SJCRH30 (cell line): ENCODE data around the gene TBX4. TPM values are rescaled to one million over a fixed set of nuclear protein-coding genes. Genes with fewer than 3 reads are reported as not detected.

ENCODE experiments used
- DNase-seq, 2 experiments: peaks; one replicate each; pipeline ENCODE4 v3.0.0-alpha.2; 2015 to 2020
- H3K27ac ChIP-seq: fragments of 250-450 bp; sonication (Bioruptor Pico); 2 replicates; pipeline ENCODE4 v1.5.1; 2020; ENCODE audit warnings: mild to moderate bottlenecking, moderate library complexity
- H3K27me3 ChIP-seq: fragments of 250-450 bp; sonication (Bioruptor Pico); 2 replicates; pipeline ENCODE4 v1.5.1; 2020; ENCODE audit warnings: mild to moderate bottlenecking, moderate library complexity
- H3K36me3 ChIP-seq: fragments of 250-450 bp; sonication (Bioruptor Pico); 2 replicates; pipeline ENCODE4 v1.5.1; 2020; ENCODE audit warnings: mild to moderate bottlenecking, moderate library complexity
- H3K4me1 ChIP-seq: fragments of 250-450 bp; sonication (Bioruptor Pico); 2 replicates; pipeline ENCODE4 v1.5.1; 2020; ENCODE audit warnings: mild to moderate bottlenecking, moderate library complexity
- H3K4me3 ChIP-seq: fragments of 250-450 bp; sonication (Bioruptor Pico); 2 replicates; pipeline ENCODE4 v1.5.1; 2020; ENCODE audit warnings: mild to moderate bottlenecking, moderate library complexity
- H3K9me3 ChIP-seq: fragments of 250-450 bp; sonication (Bioruptor Pico); replicated peaks from 2 replicates; pipeline ENCODE4 v1.5.1; 2020; ENCODE audit warnings: mild to moderate bottlenecking, moderate library complexity
- total RNA-seq: library from RNA; depleted of rRNA; stranded (reverse); fragments of >200 nt; shearing (Covaris generic); gene quantifications from 2 replicates; pipeline ENCODE4 v1.2.3, GENCODE V29; 2014

Gene TBX4
- total RNA-seq, 1 experiment from 2014 or later = 0.42 TPM

DNA sequence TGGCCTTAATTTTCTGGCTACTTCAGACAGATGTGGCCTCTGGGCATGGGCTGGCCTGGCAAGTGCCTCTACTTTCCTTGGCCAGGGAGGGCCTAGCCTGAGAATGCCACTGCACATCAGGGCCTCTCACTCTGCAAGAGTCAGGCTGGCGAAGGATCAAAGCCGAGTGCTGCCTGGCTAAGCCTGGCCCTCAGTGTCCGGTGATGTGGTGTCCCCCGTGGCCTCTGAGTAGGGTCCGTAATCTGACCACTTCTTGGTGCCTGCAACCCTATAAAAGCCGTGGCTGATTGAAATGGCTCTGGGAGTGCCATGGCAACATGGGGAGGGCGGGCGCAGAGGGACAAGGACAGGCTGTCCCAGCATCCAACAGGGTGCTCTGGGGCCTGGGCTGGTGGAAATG, 30.2 kb downstream of the TBX4 start:
- Histone ChIP-seq H3K27me3 (no peaks in the 10 kb centered on the region), H3K4me3 (no peak overlapping the region), H3K27ac (no peak overlapping the region), H3K36me3 (no peaks in the 10 kb centered on the region), H3K4me1 (peaks cover 17% of the 10 kb centered on the region), H3K9me3 (no peaks in the 10 kb centered on the region)
- no peak for DNase-seq

DNA sequence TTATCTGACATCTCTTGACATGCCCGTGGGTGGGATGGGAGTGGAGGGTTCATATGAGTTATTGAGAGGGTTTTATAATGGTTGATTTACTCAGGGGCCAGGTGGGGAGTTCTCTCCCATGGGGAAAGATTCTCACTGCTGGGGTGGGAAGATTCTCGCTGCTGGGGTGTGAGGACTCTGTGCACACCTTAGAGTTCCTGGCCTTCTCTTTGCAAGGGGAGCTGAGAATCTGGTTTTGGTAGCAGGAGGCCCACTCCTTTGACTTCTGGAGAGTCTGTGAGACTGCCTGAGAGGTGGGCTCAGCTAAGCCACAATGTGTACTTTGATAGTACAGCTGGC, 31.5 kb downstream of the TBX4 start:
- Histone ChIP-seq H3K4me1 (peaks cover 17% of the 10 kb centered on the region), H3K9me3 (no peaks in the 10 kb centered on the region), H3K27ac (no peak overlapping the region), H3K4me3 (no peak overlapping the region), H3K36me3 (no peaks in the 10 kb centered on the region), H3K27me3 (no peaks in the 10 kb centered on the region)
- no peak for DNase-seq

DNA sequence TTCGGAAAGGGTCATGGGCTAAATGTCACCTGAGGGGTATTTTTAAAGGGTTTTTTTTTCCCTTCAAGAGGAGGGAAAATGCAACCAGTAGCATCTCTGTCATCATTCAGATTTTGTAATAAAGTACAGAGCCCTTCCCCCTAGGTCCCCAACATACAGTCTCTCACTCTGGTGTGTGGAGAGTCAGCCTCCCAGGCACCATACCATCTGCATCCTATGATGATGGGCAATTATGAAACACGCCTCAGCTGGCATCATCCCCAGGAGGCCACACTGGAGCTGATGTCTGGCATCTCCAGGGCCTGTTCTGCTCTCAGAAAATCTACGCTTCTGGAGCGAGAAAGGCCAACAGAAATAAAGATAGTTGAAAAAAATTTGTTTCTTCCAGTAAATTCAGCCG, 32.0 kb downstream of the TBX4 start:
- Histone ChIP-seq H3K27ac (no peak overlapping the region), H3K4me1 (peaks cover 17% of the 10 kb centered on the region), H3K9me3 (no peaks in the 10 kb centered on the region), H3K4me3 (no peak overlapping the region), H3K36me3 (no peaks in the 10 kb centered on the region), H3K27me3 (no peaks in the 10 kb centered on the region)
- DNase-seq = no peak

DNA sequence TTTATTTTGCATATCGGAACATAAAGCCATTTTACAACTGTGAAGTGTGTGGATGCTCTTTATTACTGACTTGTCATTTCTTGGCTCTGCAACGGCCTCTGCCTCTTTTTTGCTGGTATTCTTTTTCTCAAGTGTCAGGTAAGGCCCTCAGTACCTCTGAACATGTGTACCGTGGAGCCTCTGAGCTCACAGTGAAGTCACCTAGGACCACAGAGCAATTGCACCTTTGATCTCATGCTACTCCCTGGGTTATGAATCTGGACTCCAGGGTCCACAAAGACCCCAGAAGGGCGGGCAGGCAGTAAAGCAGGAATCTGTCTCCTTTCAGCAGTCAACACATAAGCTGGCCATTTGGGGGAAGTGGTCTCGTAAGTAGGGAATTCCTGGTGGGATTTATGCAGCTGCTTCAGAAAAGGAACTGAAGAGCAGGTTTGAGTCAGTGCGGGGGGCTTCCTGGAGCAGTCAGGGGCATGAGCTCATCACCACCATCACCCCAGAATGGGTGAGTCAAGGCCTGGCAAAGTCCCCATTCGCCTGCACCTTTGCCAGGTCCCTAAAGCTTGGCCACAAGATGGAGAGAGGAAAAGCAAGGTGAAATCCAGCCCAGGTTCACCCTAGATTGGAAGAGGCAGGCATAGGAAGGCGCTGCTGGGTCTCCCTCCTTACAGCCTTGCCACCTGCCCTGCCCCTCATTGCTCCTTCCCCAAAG, 33.0 kb downstream of the TBX4 start:
- peak in 1 of 2 experiments; percentile 26 for DNase-seq
- H3K4me3 ChIP-seq = no peak overlapping the region
- peaks cover 17% of the 10 kb centered on the region for H3K4me1 ChIP-seq
- no peaks in the 10 kb centered on the region for H3K27me3 ChIP-seq
- H3K9me3 ChIP-seq = no peaks in the 10 kb centered on the region
- H3K27ac ChIP-seq = no peak overlapping the region
- H3K36me3 ChIP-seq = no peaks in the 10 kb centered on the region

DNA sequence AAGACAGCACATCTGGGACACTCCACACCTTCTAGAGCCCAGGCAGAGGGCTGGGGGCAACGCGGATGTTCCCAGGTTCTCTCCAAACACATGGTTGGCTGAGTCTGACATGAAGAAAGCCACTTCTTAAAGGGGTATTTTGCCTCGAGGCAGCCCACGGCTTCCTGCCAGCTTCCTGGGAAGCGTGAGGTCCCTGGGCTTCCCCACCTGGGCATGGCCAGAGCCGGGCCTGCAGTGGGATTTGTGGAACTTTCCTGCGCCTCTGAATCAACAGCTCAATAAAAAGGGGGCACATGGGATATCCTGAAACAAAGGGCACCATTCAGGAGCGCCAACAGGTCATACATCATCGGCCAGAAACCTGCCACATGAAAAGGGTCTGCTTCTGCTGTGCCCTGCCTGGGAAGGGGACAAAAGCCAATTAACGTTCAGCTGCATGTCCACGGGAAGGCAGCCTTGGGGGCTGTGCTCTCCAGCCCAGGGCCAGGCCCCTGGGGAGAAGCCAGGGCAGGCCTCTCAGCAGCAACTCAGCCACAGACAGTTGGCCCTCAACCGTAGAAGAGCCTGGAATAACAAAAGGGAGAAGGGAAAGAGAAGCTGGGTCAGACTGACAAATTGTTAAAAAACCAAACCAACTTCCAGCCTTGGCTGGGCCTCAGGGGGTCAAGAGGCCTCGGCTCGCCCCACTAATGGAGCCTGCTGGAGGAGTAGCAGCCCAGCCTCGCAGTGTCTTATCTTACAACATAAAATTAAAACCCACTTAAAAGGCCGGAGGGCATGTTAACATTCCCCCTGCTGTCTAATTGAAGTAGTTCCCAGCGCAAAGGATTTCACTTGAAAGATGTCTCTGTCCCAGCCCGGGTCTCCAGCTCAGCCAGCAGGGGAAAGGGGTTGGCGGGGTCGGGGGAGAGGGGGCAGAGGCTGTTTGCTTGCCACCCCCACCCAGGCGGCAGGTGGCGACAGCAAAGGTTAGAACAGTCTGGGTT, 34.2 kb downstream of the TBX4 start:
- no peaks in the 10 kb centered on the region for H3K9me3 ChIP-seq
- no peaks in the 10 kb centered on the region for H3K27me3 ChIP-seq
- H3K4me3 ChIP-seq = no peak overlapping the region
- no peaks in the 10 kb centered on the region for H3K36me3 ChIP-seq
- peak overlapping the region; percentile 5; the same call in 1 of the 2 replicates for H3K27ac ChIP-seq
- H3K4me1 ChIP-seq = peaks cover 17% of the 10 kb centered on the region
- peak; percentile 42 to 64 for DNase-seq

DNA sequence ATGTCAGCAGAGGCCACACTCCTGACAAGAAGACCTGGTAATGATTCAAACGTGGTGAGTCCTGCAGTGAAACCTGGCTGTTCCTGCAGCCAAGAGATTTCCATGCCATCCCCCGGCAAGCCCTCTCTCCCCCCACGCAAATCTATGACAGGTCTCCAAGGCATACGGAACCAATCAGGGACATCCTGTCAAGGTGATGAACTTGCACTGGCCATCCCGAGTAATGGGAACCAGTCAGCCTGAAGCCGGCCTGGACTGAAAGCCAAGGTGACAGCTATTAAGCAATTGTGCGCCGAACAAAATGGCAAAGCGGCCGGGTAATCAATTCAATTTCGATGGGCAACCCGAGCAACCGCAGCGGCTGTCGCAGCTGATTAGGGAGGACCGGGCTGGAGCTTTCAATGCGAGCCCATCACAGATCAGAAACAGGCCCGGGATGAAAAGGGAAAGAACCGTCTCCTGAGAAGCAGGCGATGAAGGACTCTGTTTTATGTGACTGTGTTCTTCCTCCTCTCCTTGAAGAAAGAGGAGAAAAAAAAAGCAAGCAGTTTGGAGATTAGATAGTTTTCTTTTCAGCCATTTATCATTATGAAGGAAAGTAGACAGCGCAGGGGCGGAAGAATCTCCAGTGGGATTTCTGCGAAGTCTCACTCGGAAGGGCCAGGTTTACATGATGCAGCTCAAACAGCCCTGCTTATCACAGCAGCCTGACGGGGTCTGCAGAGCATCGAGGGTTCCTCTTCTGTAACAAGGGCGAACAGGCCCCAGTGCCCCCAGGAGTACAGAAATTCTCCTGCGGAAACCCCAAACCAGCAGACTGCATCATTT, 35.2 kb downstream of the TBX4 start:
- no peaks in the 10 kb centered on the region for H3K27me3 ChIP-seq
- no peaks in the 10 kb centered on the region for H3K9me3 ChIP-seq
- H3K27ac ChIP-seq = no peak overlapping the region
- peaks cover 17% of the 10 kb centered on the region for H3K4me1 ChIP-seq
- no peak overlapping the region for H3K4me3 ChIP-seq
- DNase-seq = no peak
- no peaks in the 10 kb centered on the region for H3K36me3 ChIP-seq

DNA sequence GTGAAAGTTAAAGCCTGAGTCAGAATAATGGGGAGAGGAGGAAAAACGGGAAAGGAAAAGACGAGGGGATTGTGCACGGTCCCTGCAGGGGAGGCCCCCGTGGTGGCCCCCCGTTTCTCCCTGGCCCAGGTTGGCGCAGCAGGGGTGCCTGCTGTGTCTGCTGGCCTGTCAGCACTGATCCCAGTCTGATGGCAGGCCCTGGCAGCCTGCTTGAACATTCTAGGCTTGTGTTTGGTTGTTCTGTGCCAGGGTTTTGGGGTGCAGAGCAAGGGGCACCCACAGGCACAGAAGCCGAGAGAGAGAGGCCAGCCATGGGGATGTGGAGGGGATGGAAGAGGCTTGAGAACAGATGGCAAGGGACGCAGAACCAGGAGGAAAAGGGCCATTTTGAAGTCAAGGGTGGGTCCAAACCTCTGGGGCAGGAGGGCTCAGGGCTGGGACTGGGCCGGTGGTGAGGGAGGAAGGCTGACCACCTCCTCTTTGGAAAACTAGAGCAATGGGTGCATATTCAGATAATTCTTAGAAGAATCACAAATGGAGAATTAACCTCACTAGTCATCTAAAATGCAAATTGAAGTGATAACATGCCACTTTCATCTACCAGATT, 35.9 kb downstream of the TBX4 start:
- Histone ChIP-seq H3K4me3 (no peak overlapping the region), H3K36me3 (no peaks in the 10 kb centered on the region), H3K4me1 (peaks cover 17% of the 10 kb centered on the region), H3K9me3 (no peaks in the 10 kb centered on the region), H3K27ac (no peak overlapping the region), H3K27me3 (no peaks in the 10 kb centered on the region)
- no peak for DNase-seq

DNA sequence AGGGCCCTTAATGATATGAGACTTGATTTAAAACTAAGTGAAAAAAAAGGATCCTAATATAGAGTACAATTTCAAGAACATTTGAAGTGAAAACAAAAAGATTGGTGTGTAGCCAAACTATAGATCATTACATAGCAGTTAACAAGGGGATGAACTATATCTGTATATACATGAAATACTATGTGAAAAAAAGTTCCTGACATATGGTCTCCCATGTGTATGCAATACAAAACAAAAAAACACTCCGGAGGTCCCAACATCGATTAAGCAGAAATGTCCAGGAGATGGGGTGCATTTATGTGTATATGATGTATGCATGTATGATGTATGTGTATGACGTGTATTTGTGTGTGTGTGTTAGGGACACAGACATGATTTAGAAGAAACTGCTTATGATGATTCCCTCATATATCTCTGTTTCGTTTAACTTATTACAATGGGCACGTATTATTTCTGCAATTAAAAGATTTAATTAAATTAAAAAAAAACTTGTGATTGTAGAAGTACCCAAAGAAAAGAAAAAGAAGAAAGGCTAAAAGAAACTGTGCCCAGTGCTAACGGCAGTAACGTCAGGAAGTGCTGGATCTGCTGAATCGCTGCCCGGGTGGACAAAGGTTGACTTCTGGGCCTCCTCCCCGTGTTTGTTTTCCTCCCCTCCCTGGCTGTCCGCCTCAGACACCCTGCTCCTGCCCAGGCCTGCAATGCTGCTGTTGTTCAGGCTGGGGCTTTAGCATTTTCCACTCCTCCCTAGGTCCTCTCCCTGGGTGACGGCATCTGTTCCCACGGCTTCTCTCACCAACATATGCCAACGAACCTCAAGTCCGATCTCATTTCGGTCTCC, 36.9 kb downstream of the TBX4 start:
- Histone ChIP-seq H3K4me3 (no peak overlapping the region), H3K27ac (no peak overlapping the region), H3K4me1 (peaks cover 17% of the 10 kb centered on the region), H3K36me3 (no peaks in the 10 kb centered on the region), H3K27me3 (no peaks in the 10 kb centered on the region), H3K9me3 (no peaks in the 10 kb centered on the region)
- no peak for DNase-seq

DNA sequence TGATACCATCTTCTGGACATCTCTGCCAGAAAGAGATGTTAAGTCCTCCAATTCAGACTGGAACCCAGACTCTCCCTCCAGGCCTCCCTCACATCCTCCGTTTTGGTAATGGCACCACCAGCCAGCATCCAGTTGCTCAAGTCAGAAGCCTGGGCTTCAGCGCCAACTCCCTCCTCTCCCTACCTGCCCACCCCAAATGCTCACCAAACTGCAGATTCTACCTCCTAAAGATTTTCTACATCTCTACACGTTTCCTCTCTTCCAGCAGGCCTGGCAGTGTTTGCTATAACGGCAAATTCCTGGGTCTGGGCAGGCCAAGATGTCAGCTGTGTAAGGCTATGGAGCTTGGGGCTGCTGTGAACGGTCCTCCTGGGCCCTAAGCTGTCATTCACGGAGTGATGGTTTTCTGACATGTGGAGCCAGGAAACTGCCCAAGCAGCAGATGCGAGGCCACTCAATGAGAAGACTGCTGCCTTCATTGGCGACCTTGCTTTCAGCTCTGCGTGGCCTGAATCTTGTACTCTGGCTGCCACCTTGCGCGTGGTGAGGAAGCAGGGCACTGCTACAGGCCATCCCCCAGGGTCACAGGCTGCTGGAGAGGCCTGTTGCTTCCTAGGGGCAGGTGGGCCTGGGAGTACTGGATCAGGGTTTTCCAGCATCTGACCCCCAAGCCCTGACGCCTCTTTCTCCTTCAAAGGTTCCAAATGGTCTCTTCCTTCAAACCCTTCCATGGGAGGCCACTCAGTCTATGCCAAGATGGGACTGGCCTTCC, 37.7 kb downstream of the TBX4 start:
- peaks cover 22% of the 10 kb centered on the region for H3K4me1 ChIP-seq
- no peaks in the 10 kb centered on the region for H3K27me3 ChIP-seq
- no peak overlapping the region for H3K4me3 ChIP-seq
- no peak for DNase-seq
- H3K9me3 ChIP-seq = no peaks in the 10 kb centered on the region
- no peaks in the 10 kb centered on the region for H3K36me3 ChIP-seq
- H3K27ac ChIP-seq = no peak overlapping the region

DNA sequence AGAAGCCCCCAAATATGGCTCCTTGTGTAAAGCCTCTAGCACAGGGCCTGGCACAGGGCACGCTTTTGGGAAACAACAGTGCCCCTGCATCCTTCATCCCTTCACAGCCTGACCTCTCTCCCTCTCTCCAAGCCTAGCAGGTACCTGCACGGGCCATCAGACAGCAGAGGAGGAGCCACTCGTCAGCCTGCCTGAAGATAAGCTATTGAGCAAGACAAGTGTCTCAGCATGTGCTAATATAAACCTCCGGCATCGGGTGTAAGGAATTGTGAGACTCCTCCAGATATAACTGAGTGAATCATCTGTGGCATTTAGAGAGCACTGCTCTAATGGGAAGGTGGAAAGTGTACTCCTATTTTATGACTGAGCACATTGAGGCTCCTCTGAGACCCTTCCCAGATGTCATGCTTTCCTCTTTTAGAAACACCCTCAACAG, 38.3 kb downstream of the TBX4 start:
- Histone ChIP-seq H3K4me3 (no peak overlapping the region), H3K27ac (no peak overlapping the region), H3K9me3 (no peaks in the 10 kb centered on the region), H3K36me3 (no peaks in the 10 kb centered on the region), H3K27me3 (no peaks in the 10 kb centered on the region), H3K4me1 (peaks cover 17% of the 10 kb centered on the region)
- no peak for DNase-seq

DNA sequence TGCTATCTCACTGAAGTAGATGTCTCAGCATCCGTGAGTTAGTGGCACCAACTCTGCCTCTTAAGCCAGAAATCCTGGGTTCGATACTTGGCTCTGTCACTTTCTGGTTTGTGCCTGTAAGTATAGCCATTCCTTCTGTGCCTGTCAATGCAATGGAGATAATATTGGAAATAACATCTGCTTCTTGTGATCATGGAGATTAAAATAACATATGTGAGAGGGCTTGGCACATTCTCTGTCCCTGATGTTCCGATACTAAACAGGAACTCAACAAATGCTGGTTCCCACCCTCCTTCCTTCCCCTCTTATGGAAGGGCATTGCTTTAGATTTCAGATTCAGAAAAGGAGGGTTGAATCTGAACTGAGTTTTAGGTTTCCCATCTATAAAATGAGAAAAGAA, 39.8 kb downstream of the TBX4 start:
- H3K36me3 ChIP-seq = no peaks in the 10 kb centered on the region
- no peak for DNase-seq
- no peak overlapping the region for H3K27ac ChIP-seq
- no peaks in the 10 kb centered on the region for H3K27me3 ChIP-seq
- no peaks in the 10 kb centered on the region for H3K9me3 ChIP-seq
- no peak overlapping the region for H3K4me3 ChIP-seq
- H3K4me1 ChIP-seq = peaks cover 5% of the 10 kb centered on the region

DNA sequence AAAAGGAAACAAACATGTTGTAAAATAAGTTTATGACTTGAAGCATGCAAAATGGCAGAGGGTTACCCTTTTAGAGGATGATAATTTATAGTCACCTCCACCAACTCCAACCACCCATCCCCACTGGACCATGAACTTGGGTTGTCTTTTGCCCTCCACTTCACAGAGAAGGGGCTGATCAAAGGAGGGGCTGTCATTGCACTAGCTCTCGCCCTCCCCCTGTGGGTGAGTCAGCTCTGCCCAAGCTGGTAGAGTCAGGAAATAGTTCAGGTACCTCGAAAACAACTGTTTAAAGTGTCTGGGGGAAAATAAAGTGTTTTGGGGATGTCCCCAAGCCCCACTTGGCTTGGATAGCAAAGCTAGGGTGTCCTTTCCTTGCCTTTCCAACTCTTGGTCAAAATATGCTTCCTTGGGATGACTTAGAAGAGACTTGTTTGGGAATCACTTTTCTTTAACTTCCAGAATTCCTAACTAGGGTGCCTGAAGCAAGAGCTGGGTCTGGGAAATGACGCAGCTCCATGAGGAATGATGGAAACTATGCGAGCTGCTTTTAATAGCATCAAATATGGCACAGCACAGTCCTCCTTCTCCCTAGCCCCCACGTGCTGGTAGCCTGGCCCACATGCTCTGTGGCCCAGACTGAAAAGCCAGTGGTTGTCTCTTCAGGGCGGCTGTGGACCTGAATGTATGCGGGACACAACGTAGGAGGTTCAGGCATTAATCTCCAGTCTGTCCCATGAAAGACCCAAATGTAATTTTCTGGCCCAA, 40.7 kb downstream of the TBX4 start:
- Histone ChIP-seq H3K27ac (no peak overlapping the region), H3K4me1 (peaks cover 9% of the 10 kb centered on the region), H3K4me3 (no peak overlapping the region), H3K9me3 (no peaks in the 10 kb centered on the region), H3K36me3 (no peaks in the 10 kb centered on the region), H3K27me3 (no peaks in the 10 kb centered on the region)
- no peak for DNase-seq
